Neutrophil (primary cell): ENCODE results near the gene LPAR5.

Source experiments
- H3K27ac ChIP-seq: fragments of 200-600 bp; sonication (generic); 2 replicates; pipeline ENCODE4 v1.5.1; 2016; ENCODE audit warnings: mild to moderate bottlenecking, moderate library complexity
- H3K27me3 ChIP-seq: fragments of 200-600 bp; sonication (generic); 2 replicates; pipeline ENCODE4 v1.6.0; 2016; ENCODE audit warnings: mild to moderate bottlenecking
- H3K36me3 ChIP-seq: fragments of 200-600 bp; sonication (generic); 2 replicates; pipeline ENCODE4 v1.5.1; 2017
- H3K4me1 ChIP-seq, 2 experiments: fragments of 200-600 bp in 1 of 2; sonication (generic) in 1 of 2; 1 replicate in 1 of 2; 2 replicates in 1 of 2; pipeline versions ENCODE4 v1.5.1 to v1.6.1; 2013 to 2016; ENCODE audit warnings: low read depth in 1 of 2, low read length in 1 of 2, mild to moderate bottlenecking in 1 of 2, moderate library complexity in 1 of 2; ENCODE audit not compliant: control insufficient read depth in 1 of 2, insufficient read depth in 1 of 2
- H3K4me3 ChIP-seq, 2 experiments: fragments of 200-600 bp in 1 of 2; sonication (generic) in 1 of 2; 1 replicate in 1 of 2; 2 replicates in 1 of 2; pipeline ENCODE4 v1.5.1; 2013 to 2016; ENCODE audit warnings: low read depth in 1 of 2, low read length in 1 of 2, mild to moderate bottlenecking in 1 of 2, moderate library complexity in 1 of 2
- H3K9me3 ChIP-seq: fragments of 200-600 bp; sonication (generic); 2 replicates; pipeline ENCODE4 v1.5.1; 2016
- TF ChIP-seq, protein P1 (sequence below): fragments of 200-600 bp; sonication (generic); IDR thresholded peaks from 2 replicates; pipeline ENCODE4 v1.5.1; 2016; ENCODE audit warnings: antibody characterized with exemption

The LPAR5 gene

GRCh38 chr12:6644903-6645302 lies 9.1 kb upstream of the LPAR5 start:
- TF ChIP-seq, protein P1, sequence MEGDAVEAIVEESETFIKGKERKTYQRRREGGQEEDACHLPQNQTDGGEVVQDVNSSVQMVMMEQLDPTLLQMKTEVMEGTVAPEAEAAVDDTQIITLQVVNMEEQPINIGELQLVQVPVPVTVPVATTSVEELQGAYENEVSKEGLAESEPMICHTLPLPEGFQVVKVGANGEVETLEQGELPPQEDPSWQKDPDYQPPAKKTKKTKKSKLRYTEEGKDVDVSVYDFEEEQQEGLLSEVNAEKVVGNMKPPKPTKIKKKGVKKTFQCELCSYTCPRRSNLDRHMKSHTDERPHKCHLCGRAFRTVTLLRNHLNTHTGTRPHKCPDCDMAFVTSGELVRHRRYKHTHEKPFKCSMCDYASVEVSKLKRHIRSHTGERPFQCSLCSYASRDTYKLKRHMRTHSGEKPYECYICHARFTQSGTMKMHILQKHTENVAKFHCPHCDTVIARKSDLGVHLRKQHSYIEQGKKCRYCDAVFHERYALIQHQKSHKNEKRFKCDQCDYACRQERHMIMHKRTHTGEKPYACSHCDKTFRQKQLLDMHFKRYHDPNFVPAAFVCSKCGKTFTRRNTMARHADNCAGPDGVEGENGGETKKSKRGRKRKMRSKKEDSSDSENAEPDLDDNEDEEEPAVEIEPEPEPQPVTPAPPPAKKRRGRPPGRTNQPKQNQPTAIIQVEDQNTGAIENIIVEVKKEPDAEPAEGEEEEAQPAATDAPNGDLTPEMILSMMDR: no peak
- H3K4me1 ChIP-seq: peaks cover 32 to 40% of the 10 kb centered on the region in 2 experiments
- H3K36me3 ChIP-seq: peaks cover 20% of the 10 kb centered on the region
- H3K27ac ChIP-seq: peak overlapping the region; percentile 89
- no peaks in the 10 kb centered on the region for H3K9me3 ChIP-seq
- no peaks in the 10 kb centered on the region for H3K27me3 ChIP-seq
- H3K4me3 ChIP-seq: peak overlapping the region; percentile 44 to 54

GRCh38 chr12:6644257-6644596 lies 8.5 kb upstream of the LPAR5 start:
- Histone ChIP-seq H3K27me3 (no peaks in the 10 kb centered on the region), H3K27ac (peak overlapping the region; percentile 89), H3K36me3 (peaks cover 13% of the 10 kb centered on the region), H3K4me1 (peaks cover 32 to 40% of the 10 kb centered on the region in 2 experiments), H3K4me3 (peak overlapping the region; percentile 44 to 54), H3K9me3 (no peaks in the 10 kb centered on the region)
- TF ChIP-seq, protein P1: no peak

DNA sequence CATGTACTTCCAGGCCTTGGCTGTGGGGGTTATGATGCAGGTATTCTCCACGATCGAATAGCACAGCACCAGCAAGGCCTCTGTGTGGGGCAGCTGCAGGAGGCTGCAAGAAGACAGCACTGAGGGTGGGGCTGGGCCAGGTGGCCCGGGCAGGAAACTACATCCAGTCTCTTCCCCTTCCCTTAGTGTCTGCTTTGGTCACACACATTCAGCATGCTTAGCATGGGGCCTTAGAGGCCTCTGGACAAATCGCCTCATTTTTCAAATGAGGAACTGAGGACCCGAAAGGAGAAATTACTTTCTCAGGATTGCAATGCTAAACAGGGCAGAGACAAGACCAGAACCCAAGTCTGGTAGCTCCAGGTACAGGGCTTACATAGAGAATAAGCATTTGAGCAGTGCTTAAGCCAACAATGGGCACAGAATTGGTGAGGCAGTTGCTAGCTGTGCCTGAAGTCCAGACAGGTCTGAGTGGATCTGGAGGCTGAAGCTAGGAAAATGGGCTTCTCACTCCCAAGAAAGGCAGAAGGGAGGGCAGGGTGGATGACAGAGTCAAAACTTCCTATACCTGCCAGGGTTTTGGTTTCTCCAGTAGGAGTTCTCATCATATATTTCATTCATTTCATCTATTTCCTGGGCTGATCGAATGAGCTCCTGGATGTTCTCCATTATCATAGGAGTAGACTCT lies 8.0 kb upstream of the LPAR5 start:
- TF ChIP-seq, protein P1: no peak

DNA sequence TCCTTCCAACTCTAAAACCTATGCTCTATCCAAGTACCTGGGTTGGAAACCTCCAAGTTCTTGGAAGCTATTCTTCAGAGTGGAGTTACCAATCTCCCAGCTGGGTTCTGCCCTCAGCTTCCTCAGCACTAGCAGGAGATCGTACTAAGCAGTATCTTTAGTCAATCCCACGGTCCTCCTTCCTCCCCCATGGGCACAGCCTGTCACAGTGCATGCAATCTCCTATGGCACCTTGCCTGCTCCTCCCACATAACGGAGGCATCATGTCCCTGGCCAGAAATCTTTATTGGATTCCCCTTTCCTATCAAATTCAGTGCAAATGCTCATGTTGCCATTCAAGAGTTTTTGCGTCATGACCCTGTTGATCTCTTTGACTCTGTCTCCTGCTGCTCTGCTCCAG lies 5.4 kb upstream of the LPAR5 start:
- peaks cover 21 to 30% of the 10 kb centered on the region in 2 experiments for H3K4me1 ChIP-seq
- no peaks in the 10 kb centered on the region for H3K36me3 ChIP-seq
- TF ChIP-seq, protein P1: no peak
- H3K27me3 ChIP-seq: no peaks in the 10 kb centered on the region
- no peak overlapping the region for H3K4me3 ChIP-seq
- H3K9me3 ChIP-seq: no peaks in the 10 kb centered on the region
- H3K27ac ChIP-seq: no peak overlapping the region

More for the DNA sequence above, 8.0 kb upstream of the LPAR5 start:
- Histone ChIP-seq H3K27me3 (no peaks in the 10 kb centered on the region), H3K9me3 (no peaks in the 10 kb centered on the region), H3K27ac (peak overlapping the region; percentile 89), H3K4me1 (peaks cover 32 to 40% of the 10 kb centered on the region in 2 experiments), H3K36me3 (peaks cover 10% of the 10 kb centered on the region), H3K4me3 (peak overlapping the region; percentile 44 to 54)

DNA sequence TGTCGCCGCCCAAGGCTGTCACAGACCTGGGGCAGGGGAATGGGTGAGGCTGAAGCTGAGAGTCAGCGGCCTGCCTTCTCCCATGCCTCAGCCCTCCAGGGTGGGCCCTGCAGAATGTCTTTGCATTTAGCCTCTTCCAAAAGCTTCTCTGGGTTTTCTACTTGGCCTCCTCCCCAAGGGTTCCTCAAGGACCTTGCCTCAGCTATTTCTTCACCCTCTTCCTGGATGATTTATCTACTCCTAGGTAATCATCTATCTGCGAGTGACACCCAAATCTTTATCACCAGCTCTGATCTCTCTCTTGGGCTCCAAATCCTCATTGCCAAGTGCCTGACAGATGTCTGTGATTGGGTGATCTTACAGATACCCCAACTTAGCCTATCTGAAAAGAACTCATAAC lies 4.7 kb upstream of the LPAR5 start:
- TF ChIP-seq, protein P1: no peak
- peaks cover 21 to 30% of the 10 kb centered on the region in 2 experiments for H3K4me1 ChIP-seq

More for the DNA sequence above, 4.7 kb upstream of the LPAR5 start:
- Histone ChIP-seq H3K9me3 (no peaks in the 10 kb centered on the region), H3K4me3 (no peak overlapping the region), H3K27me3 (no peaks in the 10 kb centered on the region), H3K27ac (no peak overlapping the region), H3K36me3 (no peaks in the 10 kb centered on the region)
